ENCODE results near the gene PMFBP1. TPM values are rescaled to one million over a fixed set of nuclear protein-coding genes. Genes with fewer than 3 reads are reported as not detected.

Gene PMFBP1
- total RNA-seq, 1 experiment from 2014 or later = 1.0 TPM

Other genes starting within 250 kb of the PMFBP1 start
- gene PKD1L3, start 171.8 kb downstream of the PMFBP1 start, total RNA-seq (2014; rRNA removed; shearing (Covaris generic)) = not detected in 2 replicates
- 5.3 and 5.7 TPM in 2 replicates for gene DHODH, start 163.4 kb downstream of the PMFBP1 start, total RNA-seq (2014; rRNA removed; shearing (Covaris generic))
- not detected in 2 replicates for gene HP, start 117.7 kb downstream of the PMFBP1 start, total RNA-seq (2014; rRNA removed; shearing (Covaris generic))
- gene HPR, start 108.9 kb downstream of the PMFBP1 start, total RNA-seq (2014; rRNA removed; shearing (Covaris generic)) = not detected in 2 replicates
- gene TXNL4B, start 78.5 kb downstream of the PMFBP1 start, total RNA-seq (2014; rRNA removed; shearing (Covaris generic)) = 10.9 and 12.0 TPM in 2 replicates
- gene DHX38, start 78.3 kb downstream of the PMFBP1 start, total RNA-seq (2014; rRNA removed; shearing (Covaris generic)) = 15.5 and 32.3 TPM in 2 replicates